ENCODE results near the gene TRAPPC6A. TPM values are rescaled to one million over a fixed set of nuclear protein-coding genes. Genes with fewer than 3 reads are reported as not detected.
A peak's percentile ranks its signal among the peaks of the same experiment; 100 is the strongest.

Gene TRAPPC6A
- 10 to 100 TPM; 27.2 to 36.8 TPM for total RNA-seq

DNA sequence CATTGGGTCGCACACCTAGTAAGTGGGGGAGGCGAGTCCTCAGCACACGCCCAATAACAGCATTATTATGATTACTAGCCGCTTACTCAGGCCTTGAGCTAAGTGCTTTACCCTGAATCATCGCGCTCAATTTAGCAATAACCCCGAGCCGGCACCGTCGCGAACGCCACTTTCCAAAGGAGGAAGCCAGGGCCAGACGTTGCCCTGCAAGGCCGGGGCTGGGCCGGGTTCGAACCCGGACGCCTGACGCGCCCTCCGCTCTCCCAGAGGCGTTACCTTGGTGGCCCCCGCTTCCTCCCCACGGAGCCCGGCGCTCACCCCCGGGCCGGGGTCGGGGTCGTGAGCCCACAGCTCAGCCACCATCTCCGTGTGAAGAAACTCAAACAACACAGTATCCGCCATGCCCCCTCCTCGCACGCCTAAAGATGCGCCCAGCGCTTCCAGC, at the start of gene TRAPPC6A:
TSS of gene TRAPPC6A (minus strand) at position 421 of the 445 bp plus-strand sequence. CDS start at position 402, 19 bp downstream.
- H3K27ac Mint-ChIP-seq: peak within 1 kb of the TSS; percentile 89 to 96
- no peak for DNase-seq (ENCODE audit: low spot score in 2 of 2)
- ATAC-seq: peak in 1 of 2 donors; percentile 0
- H3K36me3 Mint-ChIP-seq: peaks cover 0 to 5% of the 10 kb centered on the region in 2 donors
- no peaks in the 10 kb centered on the region for H3K9me3 Mint-ChIP-seq

DNA sequence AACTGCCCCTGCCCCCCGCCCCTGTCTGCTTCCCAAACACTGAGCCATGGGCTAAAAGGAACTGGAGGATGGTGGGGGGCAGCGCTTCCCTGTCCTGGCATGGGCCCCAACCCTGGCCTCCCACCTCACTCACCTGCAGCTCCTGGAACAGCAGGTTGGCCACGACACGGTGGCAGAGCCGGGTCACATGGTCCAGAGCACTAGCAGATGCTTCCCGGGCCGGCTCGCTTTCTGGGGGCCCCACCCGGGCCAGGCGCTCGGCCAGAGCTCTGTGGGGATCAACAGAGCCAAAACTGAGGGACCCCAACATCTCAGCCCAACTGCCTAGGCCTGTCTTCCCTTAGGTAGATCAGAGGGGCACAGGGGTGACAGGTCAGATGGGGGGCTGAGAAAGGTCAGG, 46.6 kb upstream of the TRAPPC6A start:
- Mint-ChIP-seq H3K9me3 (no peaks in the 10 kb centered on the region), H3K36me3 (no peaks in the 10 kb centered on the region), H3K27ac (no peak overlapping the region)
- no peak for DNase-seq (ENCODE audit: low spot score in 2 of 2)
- no peak for ATAC-seq

DNA sequence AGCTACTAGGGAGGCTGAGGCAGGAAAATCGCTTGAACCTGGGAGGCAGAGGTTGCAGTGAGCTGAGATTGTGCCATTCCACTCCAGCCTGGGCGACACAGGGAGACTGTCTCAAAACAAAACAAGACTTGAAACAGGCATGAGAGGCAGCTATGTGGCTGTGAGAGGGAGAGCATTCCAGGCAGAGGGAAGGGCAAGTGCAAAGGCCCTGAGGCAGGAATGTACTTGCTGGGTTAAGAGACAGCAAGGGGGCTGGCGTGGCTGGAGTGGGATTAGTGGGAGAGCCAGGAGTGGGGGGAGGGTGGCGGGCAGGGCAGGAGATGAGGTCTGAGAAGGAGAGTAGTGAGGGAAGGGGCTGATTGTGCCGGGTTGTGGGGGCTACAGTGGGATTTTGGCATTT, 45.8 kb upstream of the TRAPPC6A start:
- Mint-ChIP-seq H3K27ac (no peak overlapping the region), H3K36me3 (no peaks in the 10 kb centered on the region), H3K9me3 (no peaks in the 10 kb centered on the region)
- no peak for DNase-seq (ENCODE audit: low spot score in 2 of 2)
- no peak for ATAC-seq

GRCh38 chr19:45222724-45223123, 44.7 kb upstream of the TRAPPC6A start:
- H3K36me3 Mint-ChIP-seq: no peaks in the 10 kb centered on the region
- H3K9me3 Mint-ChIP-seq: no peaks in the 10 kb centered on the region
- no peak for DNase-seq (ENCODE audit: low spot score in 2 of 2)
- no peak for ATAC-seq
- H3K27ac Mint-ChIP-seq: no peak overlapping the region

DNA sequence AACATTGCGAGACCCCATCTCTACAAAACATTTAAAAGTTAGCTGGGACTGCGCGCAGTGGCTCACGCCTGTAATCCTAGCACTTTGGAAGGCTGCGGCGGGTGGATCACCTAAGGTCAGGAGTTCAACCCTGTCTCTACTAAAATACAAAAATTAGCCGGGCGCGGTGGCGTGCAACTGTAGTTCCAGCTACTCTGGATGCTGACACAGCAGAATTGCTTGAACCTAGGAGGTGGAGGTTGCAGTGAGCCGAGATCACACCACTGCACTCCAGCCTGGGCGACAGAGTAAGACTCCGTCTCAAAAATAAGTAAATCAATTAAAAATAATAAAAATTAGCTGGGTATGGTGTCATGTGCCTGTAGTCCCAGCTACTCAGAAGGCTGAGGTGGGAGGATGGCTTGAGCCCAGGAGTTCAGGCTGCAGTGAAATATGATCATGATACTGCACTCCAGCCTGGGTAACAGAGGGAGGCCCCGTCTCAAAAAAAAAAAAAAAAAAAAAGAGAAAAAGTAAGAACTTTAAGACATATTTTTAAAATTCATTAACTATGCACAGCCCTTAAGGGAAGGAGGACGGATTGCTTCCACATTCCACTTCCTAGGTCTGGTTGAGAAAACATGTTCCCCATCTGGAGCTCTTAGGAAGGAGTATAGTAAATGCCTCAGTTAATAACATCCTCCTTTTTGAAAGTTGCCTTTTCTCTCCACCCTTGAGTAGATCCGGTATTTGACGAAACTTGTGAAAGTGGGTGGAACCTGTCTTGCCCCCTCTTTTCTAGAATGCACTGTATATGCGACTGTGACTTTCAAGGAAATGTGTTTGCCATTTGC, 41.1 kb upstream of the TRAPPC6A start:
- Mint-ChIP-seq H3K9me3 (no peaks in the 10 kb centered on the region), H3K36me3 (no peaks in the 10 kb centered on the region), H3K27ac (no peak overlapping the region)
- ATAC-seq (no peak), DNase-seq (ENCODE audit: low spot score in 2 of 2) (no peak)

DNA sequence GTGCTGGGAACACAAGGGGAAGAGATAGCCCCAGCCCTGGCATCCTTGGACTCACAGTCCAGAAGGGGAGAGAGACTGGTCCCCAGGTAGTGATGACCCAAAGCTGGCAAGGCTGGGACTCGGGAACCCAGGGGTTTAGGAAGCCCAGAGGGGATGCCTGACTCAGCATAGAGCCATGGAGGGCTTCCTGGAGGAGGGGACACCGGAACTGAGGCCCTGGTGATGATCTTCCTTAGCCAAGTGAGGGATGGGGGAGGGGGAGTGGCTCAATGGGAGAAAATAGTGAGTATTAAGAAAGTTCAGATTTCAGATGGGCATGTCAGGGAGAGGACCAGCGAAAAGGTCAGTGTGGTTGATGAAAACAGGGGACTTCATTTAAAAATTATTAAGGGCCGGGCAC, 40.4 kb upstream of the TRAPPC6A start:
- DNase-seq (ENCODE audit: low spot score in 2 of 2) (no peak), ATAC-seq (no peak)
- H3K36me3 Mint-ChIP-seq: no peaks in the 10 kb centered on the region
- no peak overlapping the region for H3K27ac Mint-ChIP-seq
- no peaks in the 10 kb centered on the region for H3K9me3 Mint-ChIP-seq

- H3K36me3 Mint-ChIP-seq: no peaks in the 10 kb centered on the region
- DNase-seq (ENCODE audit: low spot score in 2 of 2) (no peak), ATAC-seq (no peak)
- H3K27ac Mint-ChIP-seq: no peak overlapping the region
- H3K9me3 Mint-ChIP-seq: no peaks in the 10 kb centered on the region
These were observed 39.9 kb upstream of the TRAPPC6A start for GRCh38 chr19:45217957-45218334.

DNA sequence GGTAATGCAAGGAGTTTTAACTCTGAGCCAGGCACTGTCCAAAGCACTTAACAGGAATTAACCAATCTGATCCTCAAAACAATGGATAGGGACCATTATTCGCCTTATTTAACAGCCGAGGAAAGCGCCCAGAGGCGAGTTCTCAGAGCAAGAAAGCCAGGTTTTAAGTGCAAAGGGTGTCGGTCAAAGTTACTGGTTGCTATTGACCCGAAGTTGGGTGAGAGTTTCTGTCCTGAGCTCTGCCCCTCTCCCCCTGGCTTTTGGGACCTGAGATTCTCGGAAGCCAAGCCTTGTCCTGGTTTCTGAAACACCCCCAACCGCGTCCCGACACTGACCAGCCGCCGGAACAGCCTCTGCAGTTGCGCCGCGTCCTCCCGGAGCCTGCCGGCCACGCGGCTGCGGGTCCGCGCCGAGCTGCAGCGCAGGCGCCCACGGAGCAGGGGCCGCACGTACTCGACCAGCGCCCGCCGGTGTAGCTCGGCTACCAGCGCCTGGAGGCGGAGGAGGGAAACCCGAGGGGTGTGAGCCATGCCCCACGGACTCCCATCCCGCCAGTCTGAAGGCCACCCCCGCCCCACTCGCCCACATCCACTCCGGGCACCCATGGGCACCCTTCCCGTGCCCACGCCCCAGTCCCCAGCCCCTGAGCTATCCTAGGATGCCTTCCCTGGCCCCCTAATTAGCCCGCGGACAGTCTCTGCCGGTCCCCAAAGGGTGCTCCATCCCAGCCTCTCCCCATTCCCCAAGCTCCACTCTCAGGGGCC, 39.3 kb upstream of the TRAPPC6A start:
- Mint-ChIP-seq H3K36me3 (no peaks in the 10 kb centered on the region), H3K27ac (no peak overlapping the region), H3K9me3 (no peaks in the 10 kb centered on the region)
- DNase-seq (ENCODE audit: low spot score in 2 of 2) (no peak), ATAC-seq (no peak)

DNA sequence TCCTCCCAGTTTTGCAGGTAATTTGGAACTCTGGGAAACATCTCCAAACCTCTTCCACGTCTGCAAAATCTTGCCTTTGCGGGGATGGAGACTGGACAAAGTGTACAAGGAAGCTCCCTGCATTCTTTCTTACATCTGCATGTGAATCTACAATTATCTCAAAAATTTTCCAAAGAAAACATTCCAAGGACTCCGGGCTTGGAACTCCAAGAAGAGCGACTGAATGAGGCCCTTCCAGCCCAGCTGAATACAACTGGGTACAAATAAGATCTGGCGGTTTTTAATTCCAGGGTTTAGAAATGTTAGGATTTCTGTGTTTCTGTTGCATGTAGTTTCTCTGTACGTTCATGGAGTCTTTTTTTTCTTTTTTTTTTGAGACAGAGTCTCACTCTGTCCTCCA, 38.6 kb upstream of the TRAPPC6A start:
- H3K36me3 Mint-ChIP-seq: no peaks in the 10 kb centered on the region
- no peaks in the 10 kb centered on the region for H3K9me3 Mint-ChIP-seq
- ATAC-seq (no peak), DNase-seq (ENCODE audit: low spot score in 2 of 2) (no peak)
- H3K27ac Mint-ChIP-seq: no peak overlapping the region

GRCh38 chr19:45215391-45216191, 37.6 kb upstream of the TRAPPC6A start:
- H3K9me3 Mint-ChIP-seq: no peaks in the 10 kb centered on the region

DNA sequence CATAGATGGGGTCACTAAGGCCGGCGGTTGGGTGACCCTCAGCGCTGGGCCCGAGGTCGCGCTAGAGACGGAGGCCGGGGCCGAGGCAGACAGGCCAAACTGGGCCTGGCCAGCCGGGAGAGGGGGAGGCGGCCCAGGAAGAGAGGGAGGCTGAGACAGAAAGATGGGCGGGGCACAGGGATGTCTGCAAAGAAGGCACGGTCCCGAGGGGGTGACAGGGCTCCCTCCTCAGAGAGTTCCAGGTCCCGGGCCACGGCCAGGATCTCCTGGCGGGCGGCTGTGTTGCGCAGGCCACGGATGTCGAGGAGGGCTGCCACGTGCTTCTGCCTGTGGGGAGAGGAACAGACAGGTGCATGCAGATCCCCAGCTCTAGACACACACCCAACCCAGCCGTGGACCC, 35.0 kb upstream of the TRAPPC6A start:
- H3K36me3 Mint-ChIP-seq: no peaks in the 10 kb centered on the region
- DNase-seq (ENCODE audit: low spot score in 2 of 2) (no peak), ATAC-seq (no peak)
- H3K27ac Mint-ChIP-seq: no peak overlapping the region
- H3K9me3 Mint-ChIP-seq: no peaks in the 10 kb centered on the region

More at GRCh38 chr19:45215391-45216191, 37.6 kb upstream of the TRAPPC6A start:
- DNase-seq (ENCODE audit: low spot score in 2 of 2) (no peak), ATAC-seq (no peak)
- Mint-ChIP-seq H3K27ac (no peak overlapping the region), H3K36me3 (no peaks in the 10 kb centered on the region)

- DNase-seq (ENCODE audit: low spot score in 2 of 2) (no peak), ATAC-seq (no peak)
- Mint-ChIP-seq H3K27ac (no peak overlapping the region), H3K9me3 (no peaks in the 10 kb centered on the region), H3K36me3 (no peaks in the 10 kb centered on the region)
These were observed 33.8 kb upstream of the TRAPPC6A start for GRCh38 chr19:45211751-45212381.

- Mint-ChIP-seq H3K36me3 (no peaks in the 10 kb centered on the region), H3K9me3 (no peaks in the 10 kb centered on the region), H3K27ac (no peak overlapping the region)
- ATAC-seq (no peak), DNase-seq (ENCODE audit: low spot score in 2 of 2) (no peak)
These were observed 28.3 kb upstream of the TRAPPC6A start for GRCh38 chr19:45206328-45206727.

- Mint-ChIP-seq H3K36me3 (no peaks in the 10 kb centered on the region), H3K27ac (no peak overlapping the region)
These were observed 27.8 kb upstream of the TRAPPC6A start for GRCh38 chr19:45205810-45206209.

DNA sequence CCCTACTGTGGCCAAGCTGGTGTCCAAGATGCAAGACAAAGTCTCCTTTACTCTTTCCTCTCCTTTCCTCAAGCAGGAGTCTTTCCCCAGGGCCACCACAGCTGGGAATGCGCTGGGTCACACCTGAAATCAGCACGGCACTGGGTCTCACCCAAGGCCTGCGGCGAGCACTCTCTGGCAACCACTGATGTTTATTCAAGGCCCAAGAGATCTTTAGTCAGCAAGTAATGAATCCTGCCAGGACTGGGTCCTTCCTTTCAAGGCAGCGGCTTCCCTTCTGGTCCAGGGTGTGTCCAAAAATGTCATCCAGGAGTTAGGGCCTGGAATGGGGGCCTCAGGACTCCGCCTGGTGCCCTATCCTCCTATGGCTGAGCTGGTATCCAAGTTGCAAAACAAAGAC, 24.6 kb upstream of the TRAPPC6A start:
- no peak for ATAC-seq

More at GRCh38 chr19:45205810-45206209, 27.8 kb upstream of the TRAPPC6A start:
- DNase-seq (ENCODE audit: low spot score in 2 of 2) (no peak), ATAC-seq (no peak)
- H3K9me3 Mint-ChIP-seq: no peaks in the 10 kb centered on the region

GRCh38 chr19:45200568-45200967, 22.5 kb upstream of the TRAPPC6A start:
- no peak overlapping the region for H3K27ac Mint-ChIP-seq
- ATAC-seq (no peak), DNase-seq (ENCODE audit: low spot score in 2 of 2) (no peak)
- no peaks in the 10 kb centered on the region for H3K9me3 Mint-ChIP-seq
- no peaks in the 10 kb centered on the region for H3K36me3 Mint-ChIP-seq

More for the DNA sequence above, 24.6 kb upstream of the TRAPPC6A start:
- Mint-ChIP-seq H3K9me3 (no peaks in the 10 kb centered on the region), H3K36me3 (no peaks in the 10 kb centered on the region), H3K27ac (no peak overlapping the region)
- no peak for DNase-seq (ENCODE audit: low spot score in 2 of 2)

Data from activated naive CD4-positive, alpha-beta T cell treated with anti-CD3 and anti-CD28 coated beads, Interleukin-2, amount 50 U/mL, for 72 hours (primary cell).